HEK293 (cell line): ENCODE data around the gene ATP6V0B.

ENCODE experiments used
- AEBP2 ChIP-seq: fragments of 450-650 bp; formaldehyde crosslinking; IDR thresholded peaks from 2 replicates; pipeline ENCODE4 v1.5.1; 2016; ENCODE audit warnings: missing biosample characterization, missing genetic modification characterization, borderline replicate concordance
- CTCF ChIP-seq: fragments of 450-650 bp; formaldehyde crosslinking; IDR thresholded peaks from 2 replicates; pipeline ENCODE4 v1.5.1; 2016; ENCODE audit warnings: missing biosample characterization, missing genetic modification characterization
- ELK4 ChIP-seq: IDR thresholded peaks from 2 replicates; pipeline ENCODE4 v1.6.1; 2011; ENCODE audit warnings: mild to moderate bottlenecking, low read depth, low read length, borderline replicate concordance
- KLF16 ChIP-seq: fragments of 450-650 bp; formaldehyde crosslinking; IDR thresholded peaks from 2 replicates; pipeline ENCODE4 v1.5.1; 2017; ENCODE audit warnings: missing biosample characterization, missing genetic modification characterization
- KLF7 ChIP-seq: fragments of 450-650 bp; formaldehyde crosslinking; IDR thresholded peaks from 2 replicates; pipeline ENCODE4 v1.5.1; 2016; ENCODE audit warnings: missing biosample characterization, missing genetic modification characterization, borderline replicate concordance
- SP2 ChIP-seq: fragments of 450-650 bp; formaldehyde crosslinking; IDR thresholded peaks from 2 replicates; pipeline ENCODE4 v1.5.1; 2016; ENCODE audit warnings: missing biosample characterization, missing genetic modification characterization
- ZNF274 ChIP-seq, 2 experiments: fragments of 200-500 bp in 1 of 2; fragments of 450-650 bp in 1 of 2; sonication (Bioruptor generic) in 1 of 2; formaldehyde crosslinking in 1 of 2; IDR thresholded peaks; 2 replicates each; pipeline versions ENCODE4 v1.5.1 to v1.6.1; 2014 to 2016; ENCODE audit warnings: borderline replicate concordance in 1 of 2, inconsistent platforms in 1 of 2, low read length in 1 of 2, missing biosample characterization in 1 of 2, missing genetic modification characterization in 1 of 2
- ZNF449 ChIP-seq: fragments of 450-650 bp; formaldehyde crosslinking; IDR thresholded peaks from 2 replicates; pipeline ENCODE4 v1.5.1; 2017; ENCODE audit warnings: missing biosample characterization, mild to moderate bottlenecking, missing genetic modification characterization, moderate library complexity
- ZNF510 ChIP-seq: fragments of 450-650 bp; formaldehyde crosslinking; IDR thresholded peaks from 2 replicates; pipeline ENCODE4 v1.5.1; 2018; ENCODE audit warnings: mild to moderate bottlenecking, missing genetic modification characterization, missing biosample characterization; ENCODE audit not compliant: insufficient replicate concordance
- ZNF561 ChIP-seq: fragments of 450-650 bp; IDR thresholded peaks from 2 replicates; pipeline ENCODE4 v1.5.1; 2018; ENCODE audit warnings: missing biosample characterization, missing genetic modification characterization, borderline replicate concordance
- ZNF830 ChIP-seq: fragments of 450-650 bp; IDR thresholded peaks from 2 replicates; pipeline ENCODE4 v1.5.0; 2018; ENCODE audit warnings: missing biosample characterization, missing genetic modification characterization, low read depth, mild to moderate bottlenecking, moderate library complexity
- TF ChIP-seq, protein P1 (sequence below): fragments of 450-650 bp; formaldehyde crosslinking; IDR thresholded peaks from 2 replicates; pipeline ENCODE4 v1.5.1; 2017; ENCODE audit warnings: missing biosample characterization, missing genetic modification characterization
- TF ChIP-seq, protein P2 (sequence below): fragments of 450-650 bp; formaldehyde crosslinking; IDR thresholded peaks from 2 replicates; pipeline ENCODE4 v1.5.1; 2016; ENCODE audit warnings: missing biosample characterization, missing genetic modification characterization

DNA sequence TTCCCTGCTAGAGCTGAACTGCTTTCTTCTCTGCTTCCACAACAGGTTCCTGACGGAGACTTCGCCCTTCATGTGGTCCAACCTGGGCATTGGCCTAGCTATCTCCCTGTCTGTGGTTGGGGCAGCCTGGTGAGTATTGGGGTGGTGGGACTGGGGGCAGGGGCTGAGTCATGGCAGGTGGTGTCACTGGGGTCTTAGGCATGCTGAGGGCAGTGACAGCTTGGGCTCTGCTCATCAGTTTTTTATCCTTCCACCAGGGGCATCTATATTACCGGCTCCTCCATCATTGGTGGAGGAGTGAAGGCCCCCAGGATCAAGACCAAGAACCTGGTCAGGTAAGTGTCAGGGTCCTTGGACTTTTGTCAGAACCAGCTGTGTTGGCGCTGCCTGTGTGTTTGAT lies 1.3 kb downstream of the ATP6V0B start:
- TF ChIP-seq ZNF561 (tag by site-specific recombination) (no peak), ZNF449 (no peak), CTCF (tag by site-specific recombination) (no peak), ZNF274 (IDR thresholded peaks at IDR 0.05; ENCODE audit: low read length) (no peak), ZNF274 (tag by site-specific recombination; IDR thresholded peaks at IDR 0.05; ENCODE audit: borderline replicate concordance) (no peak), KLF7 (tag by site-specific recombination) (no peak), AEBP2 (tag by site-specific recombination) (no peak), ZNF830 (no peak), SP2 (tag by site-specific recombination) (no peak), ELK4 (no peak), KLF16 (tag by site-specific recombination) (no peak), ZNF510 (no peak)
- TF ChIP-seq, protein P1, sequence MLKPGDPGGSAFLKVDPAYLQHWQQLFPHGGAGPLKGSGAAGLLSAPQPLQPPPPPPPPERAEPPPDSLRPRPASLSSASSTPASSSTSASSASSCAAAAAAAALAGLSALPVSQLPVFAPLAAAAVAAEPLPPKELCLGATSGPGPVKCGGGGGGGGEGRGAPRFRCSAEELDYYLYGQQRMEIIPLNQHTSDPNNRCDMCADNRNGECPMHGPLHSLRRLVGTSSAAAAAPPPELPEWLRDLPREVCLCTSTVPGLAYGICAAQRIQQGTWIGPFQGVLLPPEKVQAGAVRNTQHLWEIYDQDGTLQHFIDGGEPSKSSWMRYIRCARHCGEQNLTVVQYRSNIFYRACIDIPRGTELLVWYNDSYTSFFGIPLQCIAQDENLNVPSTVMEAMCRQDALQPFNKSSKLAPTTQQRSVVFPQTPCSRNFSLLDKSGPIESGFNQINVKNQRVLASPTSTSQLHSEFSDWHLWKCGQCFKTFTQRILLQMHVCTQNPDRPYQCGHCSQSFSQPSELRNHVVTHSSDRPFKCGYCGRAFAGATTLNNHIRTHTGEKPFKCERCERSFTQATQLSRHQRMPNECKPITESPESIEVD: no peak
- TF ChIP-seq, protein P2, sequence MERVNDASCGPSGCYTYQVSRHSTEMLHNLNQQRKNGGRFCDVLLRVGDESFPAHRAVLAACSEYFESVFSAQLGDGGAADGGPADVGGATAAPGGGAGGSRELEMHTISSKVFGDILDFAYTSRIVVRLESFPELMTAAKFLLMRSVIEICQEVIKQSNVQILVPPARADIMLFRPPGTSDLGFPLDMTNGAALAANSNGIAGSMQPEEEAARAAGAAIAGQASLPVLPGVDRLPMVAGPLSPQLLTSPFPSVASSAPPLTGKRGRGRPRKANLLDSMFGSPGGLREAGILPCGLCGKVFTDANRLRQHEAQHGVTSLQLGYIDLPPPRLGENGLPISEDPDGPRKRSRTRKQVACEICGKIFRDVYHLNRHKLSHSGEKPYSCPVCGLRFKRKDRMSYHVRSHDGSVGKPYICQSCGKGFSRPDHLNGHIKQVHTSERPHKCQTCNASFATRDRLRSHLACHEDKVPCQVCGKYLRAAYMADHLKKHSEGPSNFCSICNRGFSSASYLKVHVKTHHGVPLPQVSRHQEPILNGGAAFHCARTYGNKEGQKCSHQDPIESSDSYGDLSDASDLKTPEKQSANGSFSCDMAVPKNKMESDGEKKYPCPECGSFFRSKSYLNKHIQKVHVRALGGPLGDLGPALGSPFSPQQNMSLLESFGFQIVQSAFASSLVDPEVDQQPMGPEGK (tag by site-specific recombination): no peak
